ENCODE measurements around the gene KIF21B. TPM values are rescaled to one million over a fixed set of nuclear protein-coding genes. Genes with fewer than 3 reads are reported as not detected.
"Not testable (repeated sequence)": the region's sequence is repeated elsewhere in the genome, so short reads cannot be mapped to it uniquely, and the experiment has no call there.

The KIF21B gene
- total RNA-seq, 1 experiment from 2014 or later = 0.22 TPM

DNA sequence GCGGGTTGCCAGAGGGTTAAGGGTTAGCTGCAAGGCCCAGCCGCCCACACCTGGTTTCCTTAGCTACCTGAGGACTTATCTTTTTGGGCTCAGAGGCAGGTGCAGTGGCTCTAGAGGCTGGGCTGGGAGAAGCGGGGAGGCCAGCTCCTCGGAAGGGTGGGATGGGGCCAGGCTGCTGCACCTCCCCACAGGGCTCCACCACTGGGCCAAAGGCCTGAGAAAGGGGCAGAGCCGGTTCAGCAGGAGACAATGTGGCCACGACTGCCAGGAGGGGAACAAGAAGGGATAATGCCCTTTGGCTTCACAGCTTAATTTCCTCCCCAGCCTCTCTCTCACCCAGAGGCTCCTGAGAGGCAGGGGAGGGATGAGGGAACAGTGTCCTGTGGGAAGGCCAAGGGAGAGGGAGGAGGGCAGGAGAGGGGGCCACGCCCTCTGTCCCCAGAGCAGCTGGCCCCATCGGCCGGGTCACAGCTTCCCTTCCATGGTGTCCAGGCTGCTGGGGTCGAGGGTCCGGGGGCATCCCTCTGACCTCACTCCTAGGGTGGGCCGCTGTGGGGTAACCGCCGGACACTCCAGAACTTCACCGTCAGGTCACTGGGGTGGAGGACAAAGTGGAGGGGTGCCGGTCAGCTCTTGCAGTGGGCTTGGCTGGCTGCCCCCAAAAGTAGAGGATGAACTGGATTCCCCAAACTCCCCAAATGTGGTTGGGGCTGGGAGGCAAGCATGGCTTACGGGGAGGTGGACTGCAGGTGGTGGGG lies 50.4 kb downstream of the KIF21B start:
- no peak for DNase-seq (ENCODE audit: extremely low read depth, low read depth)

DNA sequence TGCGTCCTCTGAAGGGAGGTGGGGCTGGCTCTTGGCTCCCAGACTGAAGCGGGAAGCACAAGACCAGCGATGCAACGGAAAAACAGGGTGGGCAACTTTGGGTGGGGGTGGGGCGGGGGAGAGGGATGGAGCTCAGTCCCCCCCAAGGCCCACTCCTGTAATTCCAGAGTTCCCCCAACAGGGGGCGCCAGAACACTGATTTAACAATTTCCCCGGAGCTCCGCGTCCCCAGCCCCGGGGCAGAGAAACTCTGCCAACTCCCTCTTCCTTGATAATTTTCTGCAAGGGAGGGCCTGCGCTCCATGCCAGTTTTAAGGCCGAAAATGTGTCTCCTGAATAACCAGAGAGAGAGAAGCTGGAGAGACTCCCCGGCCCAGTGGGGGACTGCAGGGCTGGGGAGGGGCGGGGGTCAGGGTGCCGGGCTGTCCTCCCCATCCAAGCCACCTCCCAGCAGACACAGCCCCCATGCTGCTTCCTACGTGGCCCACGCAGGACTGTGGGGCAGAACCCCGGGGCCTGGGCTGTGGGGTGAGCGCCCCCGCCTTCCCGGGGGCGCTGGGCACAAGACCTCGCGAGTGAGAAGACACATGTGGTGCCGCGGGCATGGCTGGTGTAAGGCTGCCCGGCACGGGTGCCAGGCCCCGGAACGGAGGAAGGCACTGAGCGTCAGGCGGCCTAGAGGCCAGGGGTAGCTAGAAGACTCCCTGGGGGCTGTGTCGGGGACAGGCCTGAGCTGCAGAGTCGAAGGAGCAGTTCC lies 51.4 kb downstream of the KIF21B start:
- peak; percentile 61 for DNase-seq (ENCODE audit: extremely low read depth, low read depth)

DNA sequence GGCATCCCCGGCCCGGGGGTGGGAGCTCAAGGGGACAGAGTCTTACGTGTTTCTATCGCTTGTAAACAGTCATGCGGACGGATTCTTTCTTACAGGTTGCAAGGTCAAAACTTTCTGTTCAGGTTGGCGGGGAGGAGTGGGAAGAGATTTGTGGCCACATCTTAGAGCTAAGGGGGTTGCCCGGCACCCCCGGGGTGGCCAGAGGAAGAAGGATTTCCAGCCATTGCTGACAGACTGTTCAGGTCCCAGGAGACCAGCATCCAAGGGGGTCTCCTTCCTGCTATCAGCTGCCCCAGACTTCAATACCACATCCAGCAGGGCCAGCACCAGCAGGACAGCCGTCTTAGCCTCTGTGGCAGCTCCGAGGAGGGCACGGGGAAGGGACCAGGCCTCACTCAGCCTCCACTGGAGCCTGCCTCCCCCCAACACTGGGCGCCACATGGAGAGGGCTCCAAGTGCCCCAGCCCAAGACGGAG lies 52.0 kb downstream of the KIF21B start:
- DNase-seq (ENCODE audit: extremely low read depth, low read depth) = no peak

DNA sequence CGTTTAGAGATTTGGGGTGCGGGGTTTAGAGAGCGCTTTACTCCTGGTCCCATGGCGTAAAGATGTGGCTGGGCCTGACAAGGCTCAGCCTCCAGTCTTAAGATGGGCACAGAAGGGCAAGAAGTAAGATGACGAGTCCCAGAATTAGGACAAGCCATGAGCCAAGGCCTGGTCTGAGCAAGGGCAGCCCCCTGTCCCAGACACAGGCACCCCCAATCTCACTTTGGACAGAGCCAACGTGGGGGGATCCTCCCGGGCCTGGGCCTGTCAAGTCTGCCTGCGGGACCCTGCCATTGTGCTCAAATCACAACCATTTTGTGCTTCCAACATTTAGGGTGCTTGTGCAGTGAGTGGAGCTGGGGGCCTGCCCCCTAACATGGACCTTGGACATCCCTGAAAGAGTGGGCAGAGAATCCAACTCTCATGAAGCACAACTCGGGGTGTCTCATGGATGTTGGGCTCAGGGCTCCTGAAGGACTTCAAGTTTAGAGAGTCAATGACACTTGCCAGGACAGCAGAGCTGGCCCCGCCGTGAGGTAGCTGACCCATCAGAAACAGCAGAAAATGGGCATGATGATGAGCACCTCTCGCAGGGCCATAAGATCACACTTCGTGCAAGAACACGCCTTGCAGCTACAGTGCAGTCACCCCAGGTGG lies 52.6 kb downstream of the KIF21B start:
- DNase-seq (ENCODE audit: extremely low read depth, low read depth) = no peak

DNA sequence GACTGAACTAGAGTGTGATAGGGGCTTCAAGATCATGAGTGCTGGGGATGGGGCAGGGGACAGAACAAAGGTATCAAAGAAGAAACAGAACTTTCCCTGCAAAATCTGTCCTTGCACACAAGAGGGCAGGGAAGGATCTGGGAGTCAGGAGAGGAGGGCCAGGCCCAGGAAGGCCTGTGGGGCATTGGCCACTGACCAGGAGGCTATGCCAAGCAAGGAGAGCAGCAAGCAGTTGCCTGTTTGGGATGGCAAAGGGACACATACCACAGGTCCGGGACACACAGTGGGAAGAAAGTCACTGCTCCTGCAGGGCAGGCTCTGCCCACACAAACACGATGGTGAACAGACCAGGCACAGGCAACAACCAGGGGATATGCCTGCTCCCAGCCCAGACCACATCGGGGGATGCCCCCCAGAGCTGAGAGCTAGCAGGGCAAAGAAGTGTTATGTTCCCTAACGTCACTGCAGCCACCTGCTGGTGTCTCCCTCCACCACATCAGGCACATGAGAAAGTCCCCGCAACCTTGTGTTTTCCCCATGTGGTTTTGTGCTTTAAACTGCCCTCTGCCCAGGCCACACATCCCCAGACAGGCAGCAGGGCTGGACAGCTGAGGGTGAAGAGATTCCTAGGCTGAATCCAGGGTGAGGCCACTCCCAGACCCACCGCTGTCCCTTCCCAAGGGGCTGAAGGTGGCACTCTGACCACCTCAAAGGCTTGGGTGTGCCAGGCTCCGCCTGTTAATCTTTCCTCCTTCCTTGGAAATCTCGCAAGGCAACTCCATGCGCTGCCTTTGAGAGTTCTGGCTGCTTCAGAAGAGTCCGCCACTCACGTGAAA lies 53.6 kb downstream of the KIF21B start:
- no peak for DNase-seq (ENCODE audit: extremely low read depth, low read depth)

DNA sequence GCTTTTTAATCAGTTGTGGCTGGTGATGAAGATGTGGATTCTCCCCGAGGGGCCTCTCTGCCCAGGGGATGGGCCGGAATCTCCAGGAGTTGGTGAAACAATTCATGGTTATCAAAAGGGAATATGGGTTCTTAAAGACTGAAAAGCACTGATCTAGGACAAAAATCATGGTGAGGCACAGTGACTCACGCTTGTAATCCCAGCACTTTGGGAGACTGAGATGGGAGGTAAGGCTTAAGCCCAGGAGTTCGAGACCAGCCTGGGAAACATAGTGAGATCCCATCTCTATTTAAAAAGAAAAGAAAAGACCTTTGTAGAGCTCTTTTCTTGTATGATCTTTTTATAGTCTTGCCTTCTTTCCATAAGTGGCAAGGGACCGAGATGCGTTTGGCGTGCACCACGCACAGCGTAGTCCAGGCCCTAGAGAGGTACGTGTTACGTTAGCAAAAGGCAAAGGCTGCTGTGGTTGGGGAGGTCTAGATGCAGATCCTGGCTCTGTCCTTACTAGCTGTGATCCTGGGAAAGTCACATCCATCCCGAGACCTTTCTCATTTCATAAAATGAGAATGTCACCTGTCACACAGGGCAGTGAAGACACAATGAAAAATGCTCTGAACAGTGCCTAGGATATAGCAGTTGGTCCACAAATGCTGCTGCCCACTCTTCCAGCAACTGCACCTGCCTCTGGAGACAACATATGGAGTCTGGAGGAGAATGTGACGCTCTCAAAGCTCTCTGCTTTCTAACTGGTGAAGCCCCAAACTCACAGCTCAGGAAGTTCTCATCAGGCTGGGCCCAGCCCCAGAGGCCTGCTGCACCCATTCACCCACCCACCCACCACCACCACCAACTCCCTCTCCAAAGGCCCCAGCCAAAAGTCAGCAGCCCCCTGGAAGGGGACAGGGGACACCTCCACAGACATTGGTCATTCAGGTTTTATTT lies 54.8 kb downstream of the KIF21B start:
- no peak for DNase-seq (ENCODE audit: extremely low read depth, low read depth)

DNA sequence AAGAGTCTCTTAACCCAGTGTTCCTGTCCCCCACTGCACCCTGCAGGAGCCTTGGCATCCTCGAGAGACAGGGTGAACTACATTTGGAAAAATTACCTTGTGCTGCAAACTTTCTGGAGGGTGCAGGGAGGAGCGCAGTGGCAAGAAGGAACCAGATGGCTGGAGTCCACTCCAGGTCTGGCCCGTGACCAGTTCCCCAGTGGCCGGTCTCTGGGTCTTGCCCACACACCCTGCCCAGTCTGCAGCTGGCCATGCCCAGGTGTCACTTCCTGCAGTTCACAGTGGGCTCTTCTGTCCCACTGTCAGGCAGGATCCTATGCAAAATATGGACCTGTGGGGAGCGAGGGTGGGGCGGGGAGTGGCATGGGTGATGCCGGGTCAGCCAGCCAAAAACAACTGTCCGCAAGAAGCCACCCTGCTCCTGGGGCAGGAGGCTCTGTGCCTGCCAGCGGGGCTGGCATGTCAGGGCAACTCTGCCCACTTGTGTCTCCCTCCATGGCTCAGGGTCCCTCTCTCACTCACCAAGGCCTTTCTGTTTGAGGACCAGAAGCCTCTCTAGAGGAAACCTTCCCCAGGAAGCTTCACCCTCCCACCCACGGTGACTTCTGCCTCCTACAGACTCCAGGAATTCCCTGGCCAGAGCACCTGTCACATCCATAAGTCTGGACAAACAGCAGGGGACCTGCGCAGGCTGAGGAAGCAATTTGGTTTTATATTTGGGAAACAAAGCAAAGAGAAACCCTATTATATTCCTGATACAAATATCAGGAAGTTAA lies 55.6 kb downstream of the KIF21B start:
- no peak for DNase-seq (ENCODE audit: extremely low read depth, low read depth)

DNA sequence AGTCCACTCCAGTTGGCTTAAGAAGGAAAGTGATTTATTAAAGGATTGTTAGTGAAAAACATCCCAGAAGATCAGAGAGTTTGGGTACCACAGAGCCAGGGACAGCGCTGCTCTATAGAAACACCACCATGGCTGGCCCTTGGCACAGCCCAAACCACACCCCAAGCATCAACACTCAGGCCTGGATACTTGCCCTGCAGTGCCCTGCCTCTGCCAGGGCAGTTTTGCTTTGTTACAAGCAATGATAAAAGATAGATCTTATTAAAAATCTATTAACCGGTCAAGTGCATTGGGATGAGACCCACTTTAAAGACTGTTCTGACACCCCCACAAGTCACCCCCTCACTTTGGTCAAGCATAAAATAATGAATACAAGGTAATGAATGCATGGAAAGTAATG lies 56.6 kb downstream of the KIF21B start:
- DNase-seq (ENCODE audit: extremely low read depth, low read depth) = no peak

DNA sequence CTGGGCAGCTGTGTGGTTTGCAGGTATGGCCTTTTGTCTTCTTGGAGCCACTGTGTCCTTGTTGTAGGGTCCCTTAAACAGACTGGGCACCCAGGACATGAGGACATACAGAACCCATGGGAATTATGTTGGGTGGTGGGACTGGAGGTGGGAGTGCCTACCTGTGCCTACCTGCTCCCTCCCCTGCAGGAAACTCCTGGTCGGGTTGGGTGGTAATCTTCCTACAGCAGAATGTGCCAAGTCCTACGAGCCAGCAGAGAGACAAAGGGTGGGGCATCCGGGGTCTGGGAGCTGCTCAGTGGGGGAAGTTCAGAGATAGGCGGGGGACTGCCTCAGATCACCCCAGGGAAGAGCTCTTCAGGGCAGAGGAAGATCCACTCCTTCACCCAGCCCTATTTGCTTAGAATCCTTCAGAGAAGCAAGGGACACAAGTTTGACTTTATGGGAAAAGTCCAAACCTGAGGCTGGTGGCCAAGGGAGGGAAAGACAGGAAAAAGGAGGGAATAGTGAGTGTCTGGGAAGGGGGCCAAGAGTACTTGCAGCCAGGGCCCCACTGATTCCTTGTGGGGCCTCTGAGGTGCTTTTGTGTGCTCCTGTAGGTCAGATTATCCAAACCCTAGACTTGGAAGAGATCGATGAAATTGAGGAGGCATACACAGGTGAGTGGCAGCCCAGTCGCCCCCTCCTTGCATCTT lies 58.3 kb downstream of the KIF21B start:
- no peak for DNase-seq (ENCODE audit: extremely low read depth, low read depth)

DNA sequence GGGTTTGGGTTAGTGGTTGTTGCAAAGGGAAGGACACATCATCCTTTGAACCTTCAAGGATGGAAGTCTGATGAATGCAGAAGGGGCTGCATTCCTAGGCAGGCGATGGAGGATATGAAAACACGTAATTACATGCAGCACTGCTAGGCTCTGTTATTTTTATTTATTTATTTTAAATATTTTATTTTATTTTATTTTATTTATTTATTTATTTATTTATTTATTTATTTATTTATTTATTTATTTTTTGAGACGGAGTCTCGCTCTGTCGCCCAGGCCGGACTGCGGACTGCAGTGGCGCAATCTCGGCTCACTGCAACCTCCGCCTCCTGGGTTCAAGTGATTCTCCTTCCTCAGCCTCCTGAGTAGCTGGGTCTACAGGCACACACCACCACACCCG lies 59.6 kb downstream of the KIF21B start:
- DNase-seq (ENCODE audit: extremely low read depth, low read depth) = not testable (repeated sequence)

DNA sequence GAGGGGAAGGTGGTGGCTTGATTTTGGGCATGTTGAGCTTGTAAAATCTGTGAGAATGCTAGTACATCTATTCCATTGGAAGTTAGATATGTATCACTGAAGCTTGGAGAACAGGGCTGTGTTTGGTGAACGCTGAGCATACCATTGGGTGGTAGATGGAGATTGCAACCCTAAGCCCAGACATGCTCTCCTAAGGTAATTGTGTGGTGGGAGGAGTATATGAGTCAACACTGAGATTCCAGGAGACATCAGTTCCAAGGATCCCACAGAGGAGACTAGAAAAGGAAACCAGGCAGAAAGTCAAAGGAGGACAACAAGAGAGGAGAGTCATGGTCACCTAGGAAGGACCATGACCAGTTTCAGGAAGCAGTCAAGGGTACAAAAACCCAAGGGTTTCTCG lies 60.4 kb downstream of the KIF21B start:
- no peak for DNase-seq (ENCODE audit: extremely low read depth, low read depth)

DNA sequence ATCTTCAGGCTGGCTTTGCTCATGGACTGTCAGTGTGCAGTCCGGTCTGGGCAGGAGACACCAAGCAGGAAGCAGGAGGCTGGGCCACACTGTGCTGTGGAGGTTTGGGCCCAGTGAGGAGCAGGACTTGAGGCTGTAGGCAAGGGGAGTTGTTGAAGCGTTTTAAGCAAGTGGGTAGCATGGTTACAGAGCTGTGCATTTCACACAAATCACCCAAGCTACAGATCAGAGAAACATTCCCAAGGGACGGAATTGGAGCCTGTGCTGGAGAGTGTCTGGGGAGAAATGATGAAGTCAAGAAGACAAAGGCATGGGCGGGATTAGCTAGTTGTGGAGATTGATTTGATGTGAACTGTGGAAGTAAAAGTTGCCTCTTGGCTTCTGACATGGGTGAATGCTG lies 60.9 kb downstream of the KIF21B start:
- DNase-seq (ENCODE audit: extremely low read depth, low read depth) = no peak

DNA sequence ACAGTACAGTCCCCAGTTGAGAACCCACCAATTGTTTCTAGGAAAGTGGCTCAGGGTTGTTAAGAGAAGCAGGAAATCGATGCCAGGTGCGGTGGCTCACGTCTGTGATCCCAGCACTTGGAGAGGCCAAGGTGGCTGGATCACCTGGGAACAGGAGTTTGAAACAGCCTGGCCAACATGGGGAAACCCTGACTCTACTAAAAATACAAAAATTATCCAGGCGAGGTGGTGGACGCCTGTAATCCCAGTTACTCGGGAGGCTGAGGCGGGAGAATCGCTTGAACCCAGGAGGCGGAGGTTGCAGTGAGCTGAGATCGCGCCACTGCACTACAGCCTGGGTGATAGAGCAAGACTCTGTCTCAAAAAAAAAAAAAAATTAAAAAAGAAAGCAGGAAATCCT lies 61.4 kb downstream of the KIF21B start:
- not testable (repeated sequence) for DNase-seq (ENCODE audit: extremely low read depth, low read depth)

DNA sequence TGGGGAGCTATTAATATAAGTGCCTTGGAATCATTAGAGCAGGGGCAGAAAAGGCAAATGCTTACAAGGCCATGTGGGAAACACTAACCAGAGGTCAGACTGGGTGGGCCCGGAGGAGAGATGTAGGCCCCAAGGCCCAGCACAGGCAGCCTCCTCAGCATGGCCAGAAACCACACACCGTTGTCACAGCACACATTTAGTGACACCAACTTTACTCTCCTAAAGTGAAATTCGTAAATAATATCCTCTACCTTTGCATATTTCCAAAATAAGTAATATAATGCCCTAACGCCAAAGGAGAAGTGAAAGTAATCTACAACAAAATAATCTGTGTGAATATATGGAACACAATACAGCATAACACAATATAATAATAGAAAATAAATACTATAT lies 62.6 kb downstream of the KIF21B start:
- DNase-seq (ENCODE audit: extremely low read depth, low read depth) = no peak

DNA sequence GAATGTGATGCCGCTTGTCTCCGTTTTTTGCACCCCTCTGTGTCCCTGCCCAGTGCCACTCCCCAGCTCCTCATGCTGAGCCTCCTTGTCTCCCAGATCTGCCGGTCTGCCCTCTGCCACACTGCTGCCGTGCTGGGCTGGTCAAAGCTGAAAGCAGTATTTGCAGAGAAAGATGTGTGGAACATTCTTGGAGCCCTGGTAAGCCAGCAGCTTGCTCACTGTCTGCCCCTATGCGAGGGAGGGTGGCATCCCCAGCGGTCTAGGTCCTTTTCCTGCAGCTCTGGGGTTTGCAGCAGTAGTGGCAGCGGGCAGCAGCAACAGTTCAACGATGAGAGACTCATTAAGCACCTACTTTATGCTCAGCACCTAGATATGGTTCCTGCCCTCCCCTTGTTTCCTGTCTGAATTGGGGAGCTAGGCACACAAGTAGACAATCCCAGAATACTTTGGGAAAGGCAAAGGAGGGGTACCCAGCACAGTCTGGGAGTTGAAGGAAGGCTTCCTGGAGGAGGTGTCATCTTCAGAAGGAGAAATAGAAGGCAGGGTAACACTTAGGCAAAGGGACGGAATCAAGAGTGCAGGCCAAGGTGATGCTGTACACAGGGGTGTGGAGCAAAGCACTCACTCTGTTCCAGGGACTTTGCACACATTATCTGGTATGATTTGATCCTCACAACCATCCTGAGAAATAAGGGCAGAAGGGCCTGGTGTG lies 63.1 kb downstream of the KIF21B start:
- no peak for DNase-seq (ENCODE audit: extremely low read depth, low read depth)

DNA sequence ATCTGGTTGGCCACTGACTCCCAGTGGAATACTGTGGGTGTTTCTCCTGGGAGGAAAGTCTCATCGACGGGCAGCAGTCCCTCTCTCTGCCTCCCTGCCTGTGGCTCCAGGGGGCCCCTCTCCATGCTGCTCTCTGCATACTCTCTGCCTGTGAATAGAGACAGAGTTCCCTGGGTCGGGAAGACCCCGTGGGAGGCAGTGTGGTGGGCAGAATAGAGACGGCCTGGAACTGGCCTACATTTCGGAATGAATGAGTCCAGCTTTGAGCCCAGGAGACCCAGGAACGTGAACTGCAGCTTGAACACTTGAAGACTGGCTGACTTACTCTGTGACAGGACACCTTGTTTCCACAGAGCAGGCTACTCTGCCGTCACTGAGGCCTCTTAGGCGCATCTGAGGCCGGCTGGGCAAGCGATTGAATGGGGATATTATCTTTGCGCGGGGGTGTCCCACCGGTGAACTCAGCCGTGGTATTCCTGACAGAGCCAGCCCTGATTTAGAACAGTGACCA lies 64.0 kb downstream of the KIF21B start:
- DNase-seq (ENCODE audit: extremely low read depth, low read depth) = no peak

DNA sequence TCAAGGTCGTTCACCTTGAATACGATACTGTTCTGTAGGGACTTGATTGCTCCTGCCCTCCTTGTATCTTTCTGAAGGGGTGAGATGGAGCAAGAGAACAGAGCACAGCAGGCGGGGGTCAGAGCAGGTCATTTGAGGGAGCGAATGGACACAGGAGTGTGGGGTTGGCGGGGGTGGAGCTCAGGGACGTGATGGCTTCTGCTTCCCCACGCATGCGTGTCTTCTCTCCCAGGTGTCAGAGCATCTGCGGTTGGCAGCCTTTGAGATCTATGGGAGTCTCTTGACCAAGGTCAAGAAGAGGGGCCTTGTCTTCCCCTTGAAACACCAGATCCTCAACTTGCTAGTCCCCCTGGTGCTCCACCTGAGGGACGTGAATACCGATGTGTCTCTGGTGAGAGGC lies 64.9 kb downstream of the KIF21B start:
- no peak for DNase-seq (ENCODE audit: extremely low read depth, low read depth)

All from NCI-H460 (cell line).